SH-SY5Y (cell line): Measurements from ENCODE around the gene ADI1.

ENCODE experiments used
- GATA2 ChIP-seq: IDR thresholded peaks from 2 replicates; pipeline ENCODE4 v1.6.1; 2011; ENCODE audit warnings: mild to moderate bottlenecking, low read depth, low read length
- GATA3 ChIP-seq: IDR thresholded peaks from 2 replicates; pipeline ENCODE4 v1.6.1; 2011; ENCODE audit warnings: low read depth, mild to moderate bottlenecking, low read length, moderate library complexity

- no peak for TF ChIP-seq GATA3
- no peak for TF ChIP-seq GATA2
Observed at GRCh38 chr2:3480352-3481010, 38.9 kb downstream of the ADI1 start.
